HepG2 (cell line): ENCODE data around the gene PCGF6. TPM values are rescaled to one million over a fixed set of nuclear protein-coding genes. Genes with fewer than 3 reads are reported as not detected.
A peak's percentile ranks its signal among the peaks of the same experiment; 100 is the strongest.

Source experiments
- ATAC-seq: fragments of 200-7000 bp; cut with Tn5 transposase; 3 replicates; pipeline ENCODE4 v1.9.1; 2020; ENCODE audit warnings: mild to moderate bottlenecking, moderate library complexity
- BruUV-seq: library from RNA; stranded (reverse); fragments of 400-500 nt; replicated peaks from 2 replicates; lab custom pipeline; 2021; lab: Mats Ljungman, UMichigan
- CTCF ChIA-PET: fragments of 300-600 bp; formaldehyde crosslinking; extraction: SDS; loops from one replicate; lab custom pipeline; 2021; ENCODE audit warnings: low total read pairs, inconsistent platforms, low intra/inter-chr PET ratio; lab: Yijun Ruan, JAX
- POLR2A ChIA-PET: fragments of 350-600 bp; sonication (Branson Sonifier 250); formaldehyde crosslinking; loops from one replicate; lab custom pipeline; 2020; ENCODE audit warnings: antibody characterized with exemption, inconsistent platforms; lab: Yijun Ruan, JAX
- DNase-seq: peaks from one replicate; pipeline ENCODE4 v3.0.0-alpha.2; 2015; ENCODE audit warnings: low spot score
- FAIRE-seq: peaks from 3 replicates; lab custom pipeline; 2011; peaks lifted over from hg19 to GRCh38; lab: Jason Lieb, UNC
- H2AFZ ChIP-seq: one replicate; pipeline ENCODE4 v1.6.1; 2011; ENCODE audit warnings: low read length, inconsistent platforms
- H3K27ac ChIP-seq: fragments of 300-600 bp; 3 replicates; pipeline ENCODE4 v1.8.0; 2011; ENCODE audit warnings: mixed run types, mild to moderate bottlenecking, mixed read lengths, low read length, inconsistent platforms; ENCODE audit not compliant: insufficient read depth; ENCODE audit errors: extremely low read length
- H3K27me3 ChIP-seq, 2 experiments: fragments of 200-600 bp in 1 of 2; 2 replicates in 1 of 2; 3 replicates in 1 of 2; pipeline versions ENCODE4 v1.6.0 to v1.8.0; 2011; ENCODE audit warnings: low read length in 2 of 2, mild to moderate bottlenecking in 2 of 2, moderate library complexity in 2 of 2, inconsistent platforms in 1 of 2; ENCODE audit not compliant: insufficient read depth in 2 of 2, control insufficient read depth in 1 of 2
- H3K36me3 ChIP-seq, 2 experiments: fragments of 200-600 bp in 1 of 2; replicated peaks in 1 of 2; 2 replicates in 1 of 2; 3 replicates in 1 of 2; pipeline versions ENCODE4 v1.5.1 to v1.8.0; 2011; ENCODE audit warnings: low read length in 2 of 2, inconsistent platforms in 1 of 2; ENCODE audit not compliant: insufficient read depth in 2 of 2, control insufficient read depth in 1 of 2
- H3K4me1 ChIP-seq: 2 replicates; pipeline ENCODE4 v1.5.1; 2012; ENCODE audit warnings: low read length, inconsistent platforms; ENCODE audit not compliant: insufficient read depth
- H3K4me2 ChIP-seq: 2 replicates; pipeline ENCODE4 v1.6.0; 2011; ENCODE audit warnings: low read depth, low read length, inconsistent platforms
- H3K4me3 ChIP-seq, 3 experiments: fragments of 200-600 bp in 1 of 3; sonication (generic), shearing (Covaris generic) in 1 of 3; replicated peaks in 1 of 3; 2 replicates each; pipeline ENCODE4 v1.5.1; 2011 to 2016; ENCODE audit warnings: low read length in 3 of 3, inconsistent platforms in 2 of 3, low read depth in 2 of 3, mild to moderate bottlenecking in 2 of 3, control low read depth in 1 of 3, mixed read lengths in 1 of 3; ENCODE audit not compliant: insufficient read depth in 1 of 3
- H3K79me2 ChIP-seq: one replicate; pipeline ENCODE4 v1.6.1; 2011; ENCODE audit warnings: low read length, inconsistent platforms; ENCODE audit not compliant: insufficient read depth
- H3K9ac ChIP-seq: 2 replicates; pipeline ENCODE4 v1.6.0; 2011; ENCODE audit warnings: mild to moderate bottlenecking, low read depth, low read length, inconsistent platforms; ENCODE audit not compliant: insufficient read depth
- H3K9me3 ChIP-seq: 2 replicates; pipeline ENCODE4 v1.5.1; 2012; ENCODE audit warnings: mild to moderate bottlenecking, low read length
- H4K20me1 ChIP-seq: 2 replicates; pipeline ENCODE4 v1.6.0; 2011; ENCODE audit warnings: inconsistent platforms, mild to moderate bottlenecking, low read length, moderate library complexity; ENCODE audit not compliant: insufficient read depth
- E2F2 ChIP-seq: sonication (generic); formaldehyde crosslinking; IDR thresholded peaks from 2 replicates; pipeline ENCODE4 v1.4.0; 2020; ENCODE audit warnings: missing genetic modification reagents, borderline replicate concordance
- SKI ChIP-seq: fragments of 450-650 bp; IDR thresholded peaks from one replicate; pipeline ENCODE4 v1.6.1; 2018; ENCODE audit warnings: mild to moderate bottlenecking; ENCODE audit not compliant: partially characterized antibody
- ZNF281 ChIP-seq: sonication (generic); formaldehyde crosslinking; IDR thresholded peaks from 2 replicates; pipeline ENCODE4 v1.4.0; 2020; ENCODE audit warnings: missing genetic modification reagents, borderline replicate concordance
- WGBS: methylation state at CpG from one replicate; pipeline ENCODE4 v1.1.6; 2017; ENCODE audit warnings: low lambda C conversion rate; 5-methylcytosine and 5-hydroxymethylcytosine counted together
- in situ Hi-C: cut with HindIII; loops from 2 replicates; pipeline ENCODE4 v1.10.0; 2017; ENCODE audit warnings: low pct_unique_long_range_greater_than_20kb; ENCODE audit not compliant: extremely low pct_ligation_motif_present
- intact Hi-C: fragments of 100-400 bp; cut with micrococcal nuclease; formaldehyde crosslinking; loops from one replicate; pipeline ENCODE4 v1.10.0; 2022; ENCODE audit not compliant: unreplicated experiment
- polyA plus RNA-seq, 8 experiments: library from polyadenylated mRNA; depleted of rRNA in 3 of 8; stranded (reverse) in 7 of 8; unstranded in 1 of 8; fragments of >200 nt; fragmentation: Illumina TruSeq in 4 of 8; extraction: Trizol in 4 of 8; gene quantifications; 2 replicates each; pipeline versions ENCODE4 v1.2.1 to v1.2.3, GENCODE V29; 2011 to 2016; ENCODE audit warnings: low read depth in 4 of 8, missing spikeins in 1 of 8, mixed read lengths in 1 of 8; ENCODE audit not compliant: insufficient read depth in 1 of 8
- total RNA-seq, 5 experiments: library from RNA; depleted of rRNA; stranded (reverse); fragments of >200 nt; fragmentation: Illumina TruSeq; extraction: Trizol; gene quantifications; 2 replicates each; pipeline ENCODE4 v1.2.3, GENCODE V29; 2016; ENCODE audit warnings: low read depth in 1 of 5

The PCGF6 gene
- total and polyA plus RNA-seq, 2 of the 13 experiments (the other 11 are each of a cell fraction or from before 2014, with no cell fraction given): 5.2 to 19.4 TPM

GRCh38 chr10:103281753-103282152 is 69.2 kb downstream of the PCGF6 start:
- CTCF ChIA-PET: no interaction called here
- Histone ChIP-seq H3K9ac (no peak overlapping the region), H3K36me3 (no peaks in the 10 kb centered on the region)
- FAIRE-seq: no peak
- no peak for TF ChIP-seq E2F2 (CRISPR knock-in tag)
- no peak for TF ChIP-seq SKI
- peak; percentile 61; the same call in 1 of the 2 replicates for TF ChIP-seq ZNF281 (CRISPR knock-in tag)
- TF ChIP-seq, all 625 proteins: peak for 1
- H3K4me3 ChIP-seq: no peak overlapping the region; a peak in 1 of 6 replicates
- peaks cover 8% of the 10 kb centered on the region; the same call in 1 of the 2 replicates for H3K4me1 ChIP-seq
- ATAC-seq: no peak
- peaks cover 5 to 26% of the 10 kb centered on the region in 2 experiments; a peak in 4 of 5 replicates for H3K27me3 ChIP-seq
- in situ Hi-C loops: no loop called here
- POLR2A ChIA-PET: interaction anchor here (0.6 kb wide), 1 partner anchor 17 kb away, joined by 3 read pairs; no protein-coding TSS in a partner anchor
- no TSS peak for BruUV-seq
- H3K27ac ChIP-seq: no peak overlapping the region
- H2AFZ ChIP-seq: no peak overlapping the region
- H4K20me1 ChIP-seq: 0 out of 2 replicates have a peak, but pooled peaks cover 3% of the 10 kb centered on the region
- intact Hi-C loops: no loop called here
- no peaks in the 10 kb centered on the region for H3K9me3 ChIP-seq
- no peak for DNase-seq
- WGBS: 1% methylated on average over 11 of the region's 14 CpGs
- H3K79me2 ChIP-seq: no peaks in the 10 kb centered on the region
- H3K4me2 ChIP-seq: no peak overlapping the region; the same call in 1 of the 2 replicates
